NCI-H524 (cell line): ENCODE data around the gene UXS1.
"Not testable (repeated sequence)": the region's sequence is repeated elsewhere in the genome, so short reads cannot be mapped to it uniquely, and the experiment has no call there.

Experiments
- DNase-seq, 2 experiments: peaks; one replicate each; lab custom pipeline; 2025; lab: John Stamatoyannopoulos, UW

Gene UXS1

DNA sequence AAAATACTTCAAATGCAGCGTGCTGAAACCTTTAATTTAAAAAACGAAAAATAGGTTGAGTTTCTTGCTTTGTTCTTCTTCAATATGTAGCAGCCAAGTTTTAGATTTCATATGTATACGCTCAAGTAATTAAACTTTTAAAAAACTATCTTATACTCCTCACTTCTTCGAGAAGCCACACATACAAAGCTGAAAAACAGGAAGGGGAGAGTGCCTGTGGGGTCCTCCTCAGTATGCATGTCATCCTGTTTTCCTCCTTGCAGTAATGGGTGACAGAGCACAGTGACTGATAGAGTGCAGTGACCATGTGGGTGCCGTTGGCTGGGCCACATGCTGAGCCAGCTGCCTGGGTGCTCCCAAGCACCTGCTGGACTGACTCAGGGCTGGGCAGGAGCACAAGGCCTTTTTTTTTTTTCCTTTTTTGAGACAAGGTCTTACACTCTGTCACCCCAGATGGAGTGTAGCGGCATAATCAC is 33.3 kb downstream of the UXS1 start:
- peak; percentile 9 to 52 for DNase-seq

DNA sequence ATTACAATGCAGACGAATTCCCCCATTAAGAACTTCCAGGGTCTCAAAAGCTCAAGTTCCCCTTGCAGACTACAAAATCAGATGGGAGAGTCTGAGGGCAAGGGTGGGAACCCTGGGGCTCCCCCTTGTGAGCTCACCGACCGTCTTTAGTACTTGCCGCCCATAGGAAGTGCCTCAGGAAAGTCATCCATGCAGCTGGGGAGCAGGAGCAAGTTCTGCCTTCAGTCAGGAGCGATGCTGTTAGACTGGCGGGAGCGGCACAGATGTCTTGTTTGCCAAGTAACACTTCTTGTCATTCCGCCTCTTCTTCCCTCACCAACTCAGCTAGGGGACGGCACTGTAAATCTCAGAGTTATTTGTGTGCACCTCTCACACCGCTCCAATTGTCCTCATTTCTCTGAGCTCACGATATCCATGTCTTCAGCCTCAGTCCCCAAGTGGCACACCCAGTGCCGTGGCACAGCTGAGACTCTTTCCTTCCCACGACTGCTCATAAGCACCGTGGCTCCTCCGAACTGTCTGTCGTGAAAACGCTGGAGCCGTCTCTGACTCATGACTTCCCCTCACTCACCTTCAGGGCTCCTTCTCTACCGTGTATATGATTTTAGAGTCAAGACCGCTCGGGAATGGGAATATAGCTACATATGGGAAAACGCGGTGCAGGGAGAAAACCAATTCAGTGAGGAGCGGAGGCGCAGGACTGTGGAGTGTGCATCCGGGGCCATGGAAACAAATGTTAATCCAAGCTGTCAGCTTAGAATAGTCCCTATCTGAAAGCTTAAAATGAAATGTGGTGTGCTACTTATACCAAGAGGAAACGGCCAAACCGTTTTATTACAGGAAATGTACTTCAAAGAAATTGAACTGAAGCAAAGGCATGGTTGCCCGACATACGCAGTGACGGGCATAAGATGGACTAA is 34.0 kb downstream of the UXS1 start:
- DNase-seq: no peak

DNA sequence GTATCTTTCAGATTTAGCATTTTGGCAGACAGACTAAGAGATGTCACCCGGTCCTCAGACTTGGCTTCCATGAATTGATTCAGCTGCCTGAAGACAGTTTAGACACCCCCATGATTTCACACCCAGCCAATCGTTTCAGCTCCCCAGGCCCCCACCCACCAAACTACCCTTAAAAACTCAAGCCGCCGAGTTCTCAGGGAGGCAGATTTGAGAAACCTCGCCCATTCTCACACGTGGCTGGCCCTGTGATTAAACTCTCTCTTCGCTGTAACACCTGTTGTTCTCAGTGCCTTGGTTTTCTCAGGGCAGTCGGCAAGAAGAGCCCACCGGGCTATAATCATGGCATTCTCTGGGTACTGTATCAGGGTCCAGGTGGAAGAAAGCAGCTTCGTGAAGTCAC is 35.2 kb downstream of the UXS1 start:
- DNase-seq: no peak

DNA sequence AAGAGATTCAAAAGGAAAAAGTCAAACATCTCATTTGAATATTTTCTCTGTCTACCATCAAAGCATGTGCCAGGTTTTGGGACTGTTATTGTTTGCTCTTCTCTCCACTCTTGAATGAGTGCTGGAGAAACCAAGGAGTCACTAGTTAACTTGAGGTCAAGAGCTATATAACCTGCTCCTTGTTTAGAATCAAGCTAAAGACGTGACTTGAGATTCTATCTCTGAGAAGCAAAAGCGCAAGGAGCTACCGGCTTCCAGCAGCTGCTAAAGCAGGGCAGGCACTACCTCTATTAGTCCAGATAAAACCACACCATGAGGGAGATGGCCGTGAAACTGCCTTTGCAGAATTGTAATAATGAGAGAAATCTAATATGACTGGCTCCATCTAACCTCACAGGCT is 36.0 kb downstream of the UXS1 start:
- no peak for DNase-seq

- DNase-seq: no peak
Observed at GRCh38 chr2:106157416-106157815, 36.7 kb downstream of the UXS1 start.

GRCh38 chr2:106156305-106157296 is 37.5 kb downstream of the UXS1 start:
- DNase-seq: no peak

GRCh38 chr2:106153781-106154180 is 40.3 kb downstream of the UXS1 start:
- DNase-seq: no peak

DNA sequence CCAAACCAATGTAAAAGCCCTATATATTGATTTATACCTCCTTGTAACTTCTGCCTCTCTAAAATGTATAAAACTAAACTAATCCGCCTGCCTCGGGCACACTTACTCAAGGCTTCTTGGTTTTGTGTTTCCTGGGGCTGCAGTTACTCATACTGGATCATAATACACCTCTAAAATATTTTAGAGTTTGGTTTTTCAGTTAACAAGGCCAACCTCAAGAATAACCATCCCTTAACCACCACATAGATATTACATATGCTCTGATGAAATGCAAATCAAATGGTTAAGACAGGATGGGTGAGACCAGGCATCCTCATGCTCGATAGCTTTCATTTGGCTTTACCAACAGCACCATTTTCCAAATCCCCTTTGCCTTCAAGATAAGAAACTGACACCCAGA is 46.4 kb downstream of the UXS1 start:
- DNase-seq: no peak

DNA sequence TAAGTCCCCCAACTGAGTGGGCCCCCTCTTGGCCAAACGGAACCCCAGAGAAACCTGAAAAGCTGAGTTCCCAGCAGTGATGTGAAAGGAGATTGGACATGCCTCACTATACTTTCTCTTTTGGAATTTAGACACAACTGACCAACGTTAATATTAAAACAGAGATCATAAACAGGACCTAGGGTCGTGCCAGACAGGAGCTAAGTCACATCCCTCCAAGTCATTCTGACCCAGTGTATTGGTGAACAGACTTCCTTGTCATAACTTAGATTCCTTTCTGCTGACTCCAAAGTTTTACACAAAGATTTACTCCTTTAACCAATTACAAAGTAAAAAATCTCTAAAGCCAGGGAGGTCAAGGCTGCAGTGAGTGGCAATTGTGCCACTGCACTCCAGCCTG is 46.9 kb downstream of the UXS1 start:
- no peak for DNase-seq

GRCh38 chr2:106144621-106145331 is 49.3 kb downstream of the UXS1 start:
- no peak for DNase-seq

DNA sequence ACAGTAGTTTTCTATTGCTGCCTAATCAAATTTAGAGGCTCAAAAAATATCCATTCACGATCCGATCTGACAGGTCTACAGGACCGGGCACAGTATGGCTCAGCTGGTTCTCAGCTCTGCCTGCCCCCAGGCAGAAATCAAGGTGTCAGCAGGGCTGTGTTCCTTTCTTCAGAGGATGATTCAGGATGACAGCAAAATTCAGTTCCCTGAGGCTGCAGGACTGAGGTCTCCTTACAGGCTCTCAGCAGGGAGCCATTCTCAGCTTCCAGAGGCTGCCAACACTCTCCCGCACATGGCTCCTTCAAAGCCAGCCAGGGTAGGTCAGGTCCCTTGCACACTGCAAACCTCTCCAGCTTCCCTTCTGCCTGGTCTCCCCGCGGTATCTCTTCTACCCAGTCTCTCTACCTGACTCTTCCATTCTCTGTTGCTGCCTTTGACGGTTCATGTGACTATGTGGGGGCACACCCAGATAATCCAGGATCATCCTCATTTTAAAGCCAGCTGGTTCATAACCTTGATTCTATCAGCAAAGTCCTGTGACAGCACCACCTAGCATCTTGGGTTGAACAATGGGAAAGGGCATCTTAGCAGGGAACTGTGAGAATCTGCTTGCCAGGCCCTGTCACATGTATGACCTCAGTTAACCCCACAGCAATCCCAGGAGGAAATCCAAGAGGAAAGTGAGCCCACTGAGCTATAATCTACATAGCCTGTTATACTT is 50.4 kb downstream of the UXS1 start:
- DNase-seq: no peak

GRCh38 chr2:106142683-106143082 is 51.4 kb downstream of the UXS1 start:
- no peak for DNase-seq

DNA sequence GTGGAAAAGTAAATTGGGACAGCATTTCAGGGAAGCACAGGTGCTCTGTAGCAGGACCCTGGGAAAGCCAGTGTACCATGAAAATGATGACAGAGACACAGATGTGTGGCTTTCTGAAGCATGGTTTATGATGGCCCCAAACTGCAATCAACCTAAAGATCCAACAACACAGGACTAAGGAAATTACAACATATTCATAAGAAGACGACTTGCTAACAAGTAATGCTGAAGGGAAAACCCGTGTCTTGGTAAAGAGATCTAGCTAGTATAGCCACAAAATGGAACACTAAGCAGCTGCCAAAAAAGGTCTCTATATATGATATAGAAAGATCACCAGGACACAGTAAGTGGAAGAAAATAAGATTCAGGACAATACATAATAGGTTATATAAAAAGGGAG is 53.2 kb downstream of the UXS1 start:
- no peak for DNase-seq

DNA sequence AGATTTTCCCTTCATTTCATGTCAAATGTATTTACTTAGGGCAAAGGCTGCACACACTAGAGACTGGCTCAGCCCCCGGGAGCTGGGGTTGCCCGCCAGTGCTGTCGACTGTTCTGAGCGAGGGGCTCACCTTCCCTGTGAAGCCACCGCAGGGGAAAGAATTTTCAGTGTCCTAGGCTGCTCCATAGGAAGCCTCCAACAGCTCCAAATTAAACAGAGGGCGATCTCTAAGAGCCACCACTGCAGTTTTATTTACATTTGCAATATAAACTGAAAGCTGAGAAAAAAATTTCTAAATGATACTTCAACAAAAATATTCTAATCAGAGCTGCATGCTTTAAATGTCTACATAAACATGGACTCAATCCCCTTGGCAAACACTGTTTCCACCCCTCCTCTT is 54.0 kb downstream of the UXS1 start:
- no peak for DNase-seq

GRCh38 chr2:106139238-106139935 is 54.7 kb downstream of the UXS1 start:
- DNase-seq: no peak

GRCh38 chr2:106138543-106139237 is 55.4 kb downstream of the UXS1 start:
- DNase-seq: no peak

- DNase-seq: no peak
Observed at GRCh38 chr2:106137731-106138521, 56.2 kb downstream of the UXS1 start.

GRCh38 chr2:106131192-106131591 is 62.9 kb downstream of the UXS1 start:
- DNase-seq: not testable (repeated sequence)
